GM12875 (cell line): ENCODE measurements around the gene CHI3L1.

ENCODE experiments used
- H3K4me3 ChIP-seq: one replicate; pipeline ENCODE4 v1.5.1; 2011; ENCODE audit warnings: low read depth, low read length, control low read depth
- TF ChIP-seq, protein P1 (sequence below): IDR thresholded peaks from 2 replicates; pipeline ENCODE4 v1.5.1; 2011; ENCODE audit warnings: low read depth, mild to moderate bottlenecking, control low read depth, inconsistent platforms, low read length, moderate library complexity, borderline replicate concordance; ENCODE audit not compliant: insufficient read depth

Gene CHI3L1

DNA sequence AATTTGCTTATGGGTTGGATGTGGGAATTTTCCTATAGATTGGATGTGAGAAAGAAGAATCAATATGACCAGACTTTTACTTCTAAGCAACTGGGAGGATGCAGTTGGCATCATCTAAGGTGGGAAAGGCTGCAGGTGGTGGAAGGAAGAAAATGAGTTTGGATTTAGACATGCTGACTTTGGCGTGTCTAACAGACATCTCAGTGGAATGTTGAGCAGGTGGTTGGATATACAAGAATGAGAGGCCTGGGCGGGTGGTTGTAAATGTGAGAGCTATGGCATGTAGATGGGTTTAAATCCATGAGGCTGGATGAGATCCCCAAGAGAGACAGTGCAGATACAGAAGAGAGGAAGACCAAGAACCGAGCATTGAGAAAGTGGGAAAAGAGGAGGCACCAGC, 48.4 kb downstream of the CHI3L1 start:
- H3K4me3 ChIP-seq, result no peak overlapping the region
- TF ChIP-seq, protein P1, sequence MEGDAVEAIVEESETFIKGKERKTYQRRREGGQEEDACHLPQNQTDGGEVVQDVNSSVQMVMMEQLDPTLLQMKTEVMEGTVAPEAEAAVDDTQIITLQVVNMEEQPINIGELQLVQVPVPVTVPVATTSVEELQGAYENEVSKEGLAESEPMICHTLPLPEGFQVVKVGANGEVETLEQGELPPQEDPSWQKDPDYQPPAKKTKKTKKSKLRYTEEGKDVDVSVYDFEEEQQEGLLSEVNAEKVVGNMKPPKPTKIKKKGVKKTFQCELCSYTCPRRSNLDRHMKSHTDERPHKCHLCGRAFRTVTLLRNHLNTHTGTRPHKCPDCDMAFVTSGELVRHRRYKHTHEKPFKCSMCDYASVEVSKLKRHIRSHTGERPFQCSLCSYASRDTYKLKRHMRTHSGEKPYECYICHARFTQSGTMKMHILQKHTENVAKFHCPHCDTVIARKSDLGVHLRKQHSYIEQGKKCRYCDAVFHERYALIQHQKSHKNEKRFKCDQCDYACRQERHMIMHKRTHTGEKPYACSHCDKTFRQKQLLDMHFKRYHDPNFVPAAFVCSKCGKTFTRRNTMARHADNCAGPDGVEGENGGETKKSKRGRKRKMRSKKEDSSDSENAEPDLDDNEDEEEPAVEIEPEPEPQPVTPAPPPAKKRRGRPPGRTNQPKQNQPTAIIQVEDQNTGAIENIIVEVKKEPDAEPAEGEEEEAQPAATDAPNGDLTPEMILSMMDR, result no peak

DNA sequence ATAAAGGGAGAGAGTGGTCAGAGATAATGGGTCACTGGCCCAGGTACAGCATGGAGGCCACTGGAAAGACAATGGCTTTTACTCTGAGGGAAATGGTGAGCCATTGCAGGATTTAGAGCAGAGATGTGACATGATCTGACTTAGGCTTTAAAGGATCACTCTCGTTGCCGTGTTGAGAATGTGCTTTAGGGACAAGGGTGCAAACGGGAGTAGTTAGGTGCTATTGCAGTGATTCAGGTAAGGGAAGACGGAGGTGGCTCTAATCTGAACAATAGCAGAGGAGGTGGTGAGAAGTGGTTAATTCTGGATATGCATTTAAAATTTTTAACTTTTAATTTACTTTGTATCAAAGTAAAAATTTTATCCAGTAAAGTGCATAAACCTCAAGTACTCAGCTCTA, 49.2 kb downstream of the CHI3L1 start:
- TF ChIP-seq, protein P1, result no peak
- no peak overlapping the region for H3K4me3 ChIP-seq

DNA sequence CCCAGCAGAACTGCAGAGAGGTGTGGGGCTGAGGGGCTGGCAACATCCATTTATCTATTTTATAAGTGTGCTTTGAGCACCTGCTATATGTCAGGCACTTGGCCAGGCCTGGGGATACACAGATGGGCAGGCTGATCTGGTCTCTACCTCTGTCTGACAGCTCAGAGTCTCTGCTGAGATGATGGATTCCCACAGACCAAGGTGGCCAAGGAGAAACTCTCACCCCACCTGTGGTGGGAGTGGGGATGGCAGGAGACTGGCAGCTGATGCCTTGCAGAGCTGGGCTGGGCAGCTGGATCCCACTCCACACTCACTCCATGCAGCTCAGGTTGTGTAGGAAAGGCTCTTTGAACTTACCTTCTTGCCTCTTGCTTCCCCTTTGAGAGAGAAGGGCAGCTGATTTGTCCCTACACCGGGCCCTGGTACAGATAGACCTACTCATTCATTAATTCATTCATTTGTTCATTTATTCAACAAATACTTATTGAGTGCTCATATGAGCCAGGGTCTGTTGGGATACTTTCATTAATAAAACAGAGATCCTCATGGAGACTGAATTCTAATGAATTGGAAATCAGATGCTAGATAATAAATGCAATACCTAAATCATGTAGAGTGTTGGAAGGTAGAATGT, 50.0 kb downstream of the CHI3L1 start:
- TF ChIP-seq, protein P1, result no peak
- no peak overlapping the region for H3K4me3 ChIP-seq

DNA sequence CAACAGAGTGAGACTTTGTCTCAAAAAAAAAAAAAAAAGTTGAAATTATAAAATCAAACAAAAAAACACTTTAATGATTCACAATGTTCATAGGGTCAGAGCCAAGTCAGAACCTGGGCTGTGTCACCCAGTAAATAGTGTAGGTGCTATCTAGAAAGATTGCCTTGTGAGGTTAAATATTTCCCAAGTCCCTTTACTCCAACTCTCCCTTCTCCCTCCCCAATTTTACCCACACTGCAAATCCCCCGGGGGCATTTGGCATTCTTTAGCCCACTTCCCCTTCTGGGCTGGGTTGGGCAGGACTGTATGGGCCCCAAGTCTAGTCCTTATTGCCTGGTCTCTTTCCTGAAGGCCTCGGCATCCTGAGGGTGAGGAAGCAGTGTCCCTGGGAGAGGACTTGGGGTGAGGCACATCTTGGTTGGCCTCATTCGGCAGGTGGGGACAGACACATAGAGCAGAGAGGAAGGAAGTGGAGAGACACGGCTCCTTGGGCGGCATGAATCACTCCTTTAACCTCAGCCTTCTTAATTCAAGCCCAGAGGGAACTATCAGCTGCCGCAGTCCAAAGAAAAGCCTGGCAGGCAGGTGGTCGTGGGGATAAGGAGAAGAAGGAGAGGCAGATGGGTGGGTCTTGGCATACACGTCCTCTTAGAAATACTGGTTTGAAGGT, 50.7 kb downstream of the CHI3L1 start:
- TF ChIP-seq, protein P1, result no peak
- no peak overlapping the region for H3K4me3 ChIP-seq

DNA sequence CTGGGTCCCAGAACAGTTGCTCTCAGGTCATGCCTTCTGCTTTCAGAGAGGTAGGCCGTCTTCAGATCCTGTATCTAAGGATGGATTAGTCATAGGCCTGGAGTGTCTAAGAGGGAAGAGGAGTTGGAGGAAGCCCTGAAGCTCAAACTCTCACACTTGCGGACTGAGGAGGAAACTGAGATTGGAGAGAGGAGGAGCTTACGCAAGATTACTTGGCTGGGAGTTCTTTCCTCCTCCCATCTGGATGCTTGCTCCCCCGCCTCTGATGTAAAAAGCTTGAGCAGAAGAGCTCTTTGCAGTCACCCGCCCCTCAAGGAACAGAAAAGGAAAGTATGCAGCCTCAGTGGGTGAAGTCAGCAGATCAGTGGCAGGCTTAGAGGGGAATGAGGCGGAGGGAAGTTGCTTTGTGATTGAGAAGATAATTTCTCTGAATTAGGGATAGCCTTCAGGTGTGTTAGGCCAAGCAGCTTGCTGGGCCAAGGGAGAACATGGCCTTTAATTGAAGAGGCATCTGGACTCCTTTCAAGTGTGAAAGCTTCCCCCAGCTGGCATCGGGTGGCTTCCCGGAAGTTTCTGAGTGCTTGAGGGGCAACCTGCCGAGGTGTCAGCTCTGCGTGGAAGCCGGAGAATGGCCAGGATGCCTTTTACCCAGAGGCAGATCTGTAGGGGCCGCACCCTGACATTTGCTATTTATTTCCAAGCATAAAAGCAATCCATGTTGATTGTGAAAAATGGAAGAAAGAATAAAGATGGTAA, 52.4 kb downstream of the CHI3L1 start:
- TF ChIP-seq, protein P1, result no peak
- no peak overlapping the region for H3K4me3 ChIP-seq

DNA sequence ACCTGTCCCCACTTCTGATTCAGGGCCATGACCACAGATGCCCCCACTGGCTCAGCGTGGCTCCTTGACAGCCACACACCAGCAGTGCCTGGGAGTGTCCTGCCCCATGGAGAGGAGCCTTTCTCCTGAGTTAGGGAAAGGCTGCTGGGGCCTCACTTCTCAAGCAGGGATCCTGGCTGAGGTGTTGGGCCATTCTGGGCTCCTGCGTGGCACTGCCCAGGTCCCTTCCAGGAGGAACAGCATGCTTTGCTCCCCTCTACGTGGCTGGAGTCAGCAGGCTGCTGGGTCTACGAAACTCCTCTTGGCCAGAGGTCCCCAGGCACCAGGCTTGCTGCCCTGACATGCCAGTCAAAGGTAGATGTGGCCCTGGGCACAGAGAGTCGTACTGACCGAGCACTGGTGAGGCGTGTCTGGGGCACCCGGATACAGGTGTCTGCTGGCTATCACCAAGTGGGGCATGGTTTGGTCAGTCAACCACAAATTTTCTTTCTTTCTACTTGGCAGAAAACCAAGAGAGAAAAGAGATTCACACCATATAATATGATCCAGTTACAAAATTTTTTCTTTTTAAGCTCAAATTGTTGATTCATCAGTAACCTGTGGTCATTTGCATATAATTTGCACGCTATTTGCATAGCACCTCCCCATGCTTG, 54.8 kb downstream of the CHI3L1 start:
- TF ChIP-seq, protein P1, result no peak
- no peak overlapping the region for H3K4me3 ChIP-seq
